Transverse colon (tissue), 4 donors: ENCODE data around the gene ATP5PD. TPM values are rescaled to one million over a fixed set of nuclear protein-coding genes. Genes with fewer than 3 reads are reported as not detected.

Experiments
- DNase-seq: peaks from one replicate; pipeline ENCODE4 v3.0.0-alpha.2; 2019
- H3K27ac ChIP-seq, 4 donors: fragments of 200-600 bp; sonication (generic); 2 replicates each; pipeline ENCODE4 v1.5.1; 2016 to 2018; ENCODE audit warnings: inconsistent platforms in 4 of 4
- H3K27me3 ChIP-seq: fragments of 200-600 bp; sonication (generic); 2 replicates; pipeline ENCODE4 v1.5.1; 2017; ENCODE audit warnings: inconsistent platforms
- H3K36me3 ChIP-seq, 4 donors: fragments of 200-600 bp; sonication (generic); 2 replicates each; pipeline ENCODE4 v1.5.1; 2017 to 2019; ENCODE audit warnings: inconsistent platforms in 4 of 4
- H3K4me1 ChIP-seq, 4 donors: fragments of 200-600 bp; sonication (generic); 2 replicates each; pipeline ENCODE4 v1.5.1; 2017 to 2020; ENCODE audit warnings: inconsistent platforms in 4 of 4
- H3K4me3 ChIP-seq, 4 donors: fragments of 200-600 bp; sonication (generic); 1 replicate in 1 of 4; 2 replicates in 3 of 4; pipeline versions ENCODE4 v1.5.1 to v1.6.1; 2017 to 2019; ENCODE audit warnings: inconsistent platforms in 4 of 4
- H3K9me3 ChIP-seq, 2 donors: fragments of 200-600 bp; sonication (generic); 2 replicates each; pipeline ENCODE4 v1.5.1; 2017 to 2019; ENCODE audit warnings: inconsistent platforms in 2 of 2
- EP300 ChIP-seq: sonication (generic); formaldehyde crosslinking; IDR thresholded peaks from one replicate; pipeline ENCODE4 v1.6.1; 2017; ENCODE audit warnings: antibody characterized with exemption, low read depth
- POLR2A ChIP-seq: fragments of 450-650 bp; IDR thresholded peaks from one replicate; pipeline ENCODE4 v1.6.1; 2016; ENCODE audit warnings: antibody characterized with exemption, mild to moderate bottlenecking, moderate library complexity
- POLR2AphosphoS5 ChIP-seq, 3 donors: sonication (generic); formaldehyde crosslinking; IDR thresholded peaks; one replicate each; pipeline ENCODE4 v1.6.1; 2016; ENCODE audit warnings: antibody characterized with exemption in 3 of 3
- WGBS, 2 donors: methylation state at CpG; one replicate each; pipeline ENCODE4 v1.1.5; 2018; ENCODE audit warnings: low coverage in 1 of 2; 5-methylcytosine and 5-hydroxymethylcytosine counted together
- in situ Hi-C, 4 donors: fragments of 200-750 bp; cut with MboI; loops; one replicate each; pipeline versions ENCODE4 v1.15.0 to v1.15.1; 2017; ENCODE audit warnings: low sequenced_read_pairs in 3 of 4, low pct_ligation_motif_present in 1 of 4, low pct_unique_long_range_greater_than_20kb in 1 of 4
- intact Hi-C: fragments of 100-400 bp; cut with DNase I; formaldehyde crosslinking; loops from one replicate; pipeline ENCODE4 v1.15.1; 2023; ENCODE audit warnings: low total_unique reads
- total RNA-seq, 4 donors: library from RNA; depleted of rRNA; stranded (reverse); fragments of >200 nt; gene quantifications; one replicate each; pipeline ENCODE4 v1.1.0, GENCODE V29; 2016
- TF ChIP-seq, protein P1 (sequence below), 5 experiments: fragments of 200-600 bp in 3 of 5; fragments of 450-650 bp in 2 of 5; sonication (generic) in 3 of 5; IDR thresholded peaks; 1 replicate in 2 of 5; 2 replicates in 3 of 5; pipeline ENCODE4 v1.5.1; 2016 to 2017; ENCODE audit warnings: antibody characterized with exemption in 5 of 5, inconsistent platforms in 3 of 5, mild to moderate bottlenecking in 2 of 5, moderate library complexity in 1 of 5

Gene ATP5PD
- total RNA-seq, 4 donors from 2014 or later, result 75.2 to 373 (median 245) TPM

DNA sequence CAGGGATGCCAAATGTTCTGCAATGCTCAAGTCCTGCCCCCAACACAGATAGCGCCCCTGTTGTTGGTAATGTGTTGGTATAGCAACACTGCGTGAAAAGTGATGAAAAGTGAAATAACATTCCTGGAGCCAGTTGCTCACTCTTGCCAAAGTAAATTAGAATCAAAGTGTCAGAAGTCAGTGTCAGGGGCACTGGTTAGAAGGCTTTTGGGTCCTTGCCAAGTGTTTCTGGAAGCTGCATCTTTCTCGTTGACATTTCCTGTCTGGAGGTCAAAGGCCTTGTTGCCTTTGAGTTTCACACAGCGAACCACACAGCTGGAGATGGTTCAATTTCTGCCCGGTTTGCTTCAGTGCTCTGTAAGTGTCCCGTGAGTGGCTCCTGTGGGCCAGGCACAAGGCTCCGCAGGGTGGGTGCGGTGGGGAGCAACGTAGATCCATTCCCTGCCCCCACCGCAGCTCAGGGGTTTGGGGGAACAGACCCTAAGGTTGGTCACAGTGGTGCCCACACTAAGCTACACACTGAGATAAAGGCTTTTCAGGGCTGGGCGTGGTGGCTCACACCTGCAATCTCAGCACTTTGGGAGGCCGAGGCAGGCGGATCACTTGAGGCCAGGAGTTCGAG is 37.4 kb upstream of the ATP5PD start:
- no peak for TF ChIP-seq POLR2AphosphoS5 (IDR thresholded peaks at IDR 0.05)
- TF ChIP-seq EP300, result no peak
- TF ChIP-seq, protein P1, sequence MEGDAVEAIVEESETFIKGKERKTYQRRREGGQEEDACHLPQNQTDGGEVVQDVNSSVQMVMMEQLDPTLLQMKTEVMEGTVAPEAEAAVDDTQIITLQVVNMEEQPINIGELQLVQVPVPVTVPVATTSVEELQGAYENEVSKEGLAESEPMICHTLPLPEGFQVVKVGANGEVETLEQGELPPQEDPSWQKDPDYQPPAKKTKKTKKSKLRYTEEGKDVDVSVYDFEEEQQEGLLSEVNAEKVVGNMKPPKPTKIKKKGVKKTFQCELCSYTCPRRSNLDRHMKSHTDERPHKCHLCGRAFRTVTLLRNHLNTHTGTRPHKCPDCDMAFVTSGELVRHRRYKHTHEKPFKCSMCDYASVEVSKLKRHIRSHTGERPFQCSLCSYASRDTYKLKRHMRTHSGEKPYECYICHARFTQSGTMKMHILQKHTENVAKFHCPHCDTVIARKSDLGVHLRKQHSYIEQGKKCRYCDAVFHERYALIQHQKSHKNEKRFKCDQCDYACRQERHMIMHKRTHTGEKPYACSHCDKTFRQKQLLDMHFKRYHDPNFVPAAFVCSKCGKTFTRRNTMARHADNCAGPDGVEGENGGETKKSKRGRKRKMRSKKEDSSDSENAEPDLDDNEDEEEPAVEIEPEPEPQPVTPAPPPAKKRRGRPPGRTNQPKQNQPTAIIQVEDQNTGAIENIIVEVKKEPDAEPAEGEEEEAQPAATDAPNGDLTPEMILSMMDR (IDR thresholded peaks at IDR 0.05), result no peak
- no peak for TF ChIP-seq POLR2A
- intact Hi-C loops (no loop called here), in situ Hi-C loops (no loop called here)
- Histone ChIP-seq H3K27ac (peak overlapping the region in 1 of 4 donors; percentile 8), H3K27me3 (no peaks in the 10 kb centered on the region), H3K4me3 (no peak overlapping the region), H3K9me3 (no peaks in the 10 kb centered on the region), H3K36me3 (no peaks in the 10 kb centered on the region), H3K4me1 (peaks cover 25 to 50% (median 33%) of the 10 kb centered on the region in 4 donors)
- WGBS, 2 donors, result 66 to 72% methylated on average over 5 to 14 of the region's 14 CpGs
- no peak for DNase-seq

DNA sequence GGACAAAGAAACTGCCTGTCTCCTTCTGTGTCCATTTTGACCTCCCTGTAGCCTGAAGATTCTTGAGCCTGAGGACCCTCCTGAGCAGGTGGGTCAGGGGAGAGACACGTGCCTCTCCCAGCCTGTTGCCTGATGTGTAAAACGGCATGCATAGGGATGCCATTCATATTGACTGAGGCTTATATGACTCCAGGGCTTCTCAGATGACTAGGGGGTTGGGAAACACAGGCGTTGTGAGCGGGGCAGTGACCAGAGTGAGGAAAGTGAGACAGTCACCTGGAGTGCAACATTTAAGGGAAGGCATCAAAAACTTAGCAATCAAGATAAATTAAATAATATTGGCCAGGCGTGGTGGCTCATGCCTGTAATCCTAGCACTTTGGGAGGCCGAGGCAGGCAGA is 35.9 kb upstream of the ATP5PD start:
- TF ChIP-seq POLR2A, result no peak
- TF ChIP-seq, protein P1 (IDR thresholded peaks at IDR 0.05), result no peak
- TF ChIP-seq EP300, result no peak
- TF ChIP-seq POLR2AphosphoS5 (IDR thresholded peaks at IDR 0.05), result no peak
- in situ Hi-C loops, result no loop called here
- DNase-seq, result no peak
- Histone ChIP-seq H3K36me3 (no peaks in the 10 kb centered on the region), H3K4me1 (peaks cover 24 to 52% (median 34%) of the 10 kb centered on the region in 4 donors), H3K4me3 (no peak overlapping the region), H3K27me3 (no peaks in the 10 kb centered on the region), H3K27ac (no peak overlapping the region), H3K9me3 (no peaks in the 10 kb centered on the region)
- WGBS, 2 donors, result 69 to 86% methylated on average over 6 of the region's 6 CpGs
- intact Hi-C loops, result no loop called here

DNA sequence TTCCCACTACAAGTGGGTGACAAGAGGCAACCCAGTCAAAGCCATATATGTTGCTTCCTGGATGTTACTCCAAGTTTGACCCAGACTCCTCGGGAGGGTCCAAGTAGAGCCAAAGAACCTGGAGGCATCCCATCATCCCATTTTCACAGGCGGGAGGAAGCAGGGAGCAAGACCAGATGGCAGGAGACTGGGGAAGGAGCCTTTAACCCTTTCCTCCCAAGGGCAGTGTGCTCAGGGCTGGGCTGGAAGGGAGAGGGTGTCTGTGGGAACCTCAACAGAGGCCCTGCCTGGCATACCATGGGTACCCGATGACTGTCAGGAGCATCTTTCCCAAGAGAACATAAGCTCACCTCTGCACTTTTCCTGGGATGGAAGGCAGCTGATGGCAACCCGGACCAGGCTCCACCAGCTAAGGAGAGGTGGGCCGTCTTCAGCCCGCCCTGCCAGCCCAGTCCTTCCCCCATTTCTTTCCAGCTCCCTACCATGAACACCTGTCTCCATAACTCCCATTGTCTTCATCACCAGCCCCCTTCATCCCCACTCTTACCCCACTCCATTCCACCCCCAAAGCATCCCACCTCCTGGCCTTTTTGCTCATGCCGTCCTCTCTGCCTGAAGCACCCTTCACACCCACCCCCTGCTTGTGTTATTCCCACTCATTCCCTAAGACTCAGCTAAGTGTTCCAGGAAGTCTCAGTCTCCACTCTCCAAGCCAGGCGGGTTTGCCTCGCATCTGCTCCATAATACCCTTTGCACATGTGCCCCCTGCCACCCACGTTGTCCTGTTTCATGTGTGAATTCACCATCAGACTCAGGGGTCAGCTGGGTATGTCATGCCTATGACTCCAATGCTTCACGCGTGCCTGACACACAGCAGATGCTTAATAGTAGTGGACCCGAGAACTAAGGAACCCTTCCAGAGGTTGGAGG is 35.1 kb upstream of the ATP5PD start:
- 80% methylated on average over 3 to 13 of the region's 13 CpGs for WGBS, 2 donors
- no peak overlapping the region for H3K4me3 ChIP-seq
- no peaks in the 10 kb centered on the region for H3K27me3 ChIP-seq
- DNase-seq, result no peak
- H3K36me3 ChIP-seq, result no peaks in the 10 kb centered on the region
- TF ChIP-seq EP300, result no peak
- intact Hi-C loops (no loop called here), in situ Hi-C loops (no loop called here)
- H3K4me1 ChIP-seq, result peaks cover 24 to 54% (median 35%) of the 10 kb centered on the region in 4 donors
- H3K27ac ChIP-seq, result no peak overlapping the region
- no peaks in the 10 kb centered on the region for H3K9me3 ChIP-seq

DNA sequence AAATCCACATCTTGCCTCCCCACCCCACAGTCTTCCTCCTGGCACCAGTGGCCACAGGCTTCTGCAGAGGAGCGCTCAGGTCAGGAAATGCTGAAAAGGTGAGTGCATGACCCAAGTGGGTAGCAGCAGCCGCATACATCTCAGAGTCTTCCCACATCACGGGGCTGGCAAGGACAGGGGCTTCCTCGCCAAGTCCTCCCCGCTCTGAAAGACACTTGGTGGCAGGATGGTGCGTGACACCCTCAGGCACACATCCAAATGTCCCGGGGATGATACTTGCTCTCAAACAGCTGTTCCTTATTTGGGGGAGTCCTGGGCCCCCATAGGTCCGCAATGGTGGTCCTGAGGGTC is 32.2 kb upstream of the ATP5PD start:
- H3K36me3 ChIP-seq, result no peaks in the 10 kb centered on the region
- H3K27me3 ChIP-seq, result no peaks in the 10 kb centered on the region
- no peak for TF ChIP-seq EP300
- TF ChIP-seq POLR2A, result no peak
- TF ChIP-seq, protein P1 (IDR thresholded peaks at IDR 0.05), result no peak
- TF ChIP-seq POLR2AphosphoS5 (IDR thresholded peaks at IDR 0.05), result no peak
- no peaks in the 10 kb centered on the region for H3K9me3 ChIP-seq
- no peak overlapping the region for H3K4me3 ChIP-seq
- H3K4me1 ChIP-seq, result peaks cover 29 to 44% (median 39%) of the 10 kb centered on the region in 4 donors
- no peak for DNase-seq
- H3K27ac ChIP-seq, result peak overlapping the region; percentile 80 to 88 (median 86)
- in situ Hi-C loops (no loop called here), intact Hi-C loops (loop anchor here (10.0 kb wide), 1 partner anchor 126 kb away; the partner anchor contains the start of gene NUP85)
- 80% methylated on average over 8 of the region's 8 CpGs; no CpG with 5 or more reads in 1 of the 2 donors for WGBS, 2 donors
